K562 (cell line): ENCODE data around the gene MTMR4.

Source experiments
- FOS ChIP-seq: IDR thresholded peaks from 3 replicates; pipeline ENCODE4 v1.6.1; 2011; ENCODE audit not compliant: insufficient read length; ENCODE audit errors: extremely low read depth
- NFXL1 ChIP-seq: fragments of 450-650 bp; formaldehyde crosslinking; IDR thresholded peaks from 2 replicates; pipeline ENCODE4 v1.4.0; 2021; ENCODE audit warnings: mild to moderate bottlenecking
- STAT5A ChIP-seq: IDR thresholded peaks from 2 replicates; pipeline ENCODE4 v1.6.1; 2012; ENCODE audit warnings: low read length, inconsistent platforms, borderline replicate concordance

DNA sequence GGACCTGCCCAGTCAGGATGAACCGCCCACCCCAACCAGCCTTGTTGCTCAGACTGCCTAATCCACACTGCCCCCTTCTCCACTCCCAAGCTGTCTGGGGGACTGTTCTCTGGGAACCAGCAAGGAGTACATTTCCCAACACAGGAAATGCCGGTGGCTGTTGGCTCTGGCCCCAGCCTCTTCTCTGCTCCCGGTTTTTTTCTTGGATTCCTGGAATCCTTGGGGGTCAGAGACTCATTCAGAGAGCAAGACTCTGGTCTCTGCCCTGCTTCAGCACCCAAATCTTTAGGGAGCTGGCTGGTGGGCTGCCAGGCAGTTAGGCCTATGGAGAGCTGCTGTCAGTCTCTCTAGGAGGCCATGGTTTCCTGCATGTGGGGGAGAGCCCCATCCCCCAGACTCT lies 10.8 kb upstream of the MTMR4 start:
- no peak for TF ChIP-seq STAT5A
- no peak for TF ChIP-seq FOS
- TF ChIP-seq NFXL1, result no peak
